HepG2 (cell line): ENCODE results near the gene LINGO3. TPM values are rescaled to one million over a fixed set of nuclear protein-coding genes. Genes with fewer than 3 reads are reported as not detected.

Experiments used
- BCL6 ChIP-seq: IDR thresholded peaks from 2 replicates; pipeline ENCODE4 v1.6.1; 2016; ENCODE audit warnings: missing genetic modification reagents, missing compliant biosample characterization
- KAT7 ChIP-seq: IDR thresholded peaks from 2 replicates; pipeline ENCODE4 v1.6.1; 2018; ENCODE audit warnings: borderline replicate concordance, missing compliant biosample characterization
- NFIC ChIP-seq: IDR thresholded peaks from 2 replicates; pipeline ENCODE4 v1.6.1; 2012; ENCODE audit warnings: mild to moderate bottlenecking, low read length, inconsistent platforms
- NONO ChIP-seq, 2 experiments: fragments of 450-650 bp in 1 of 2; sonication (generic) in 1 of 2; formaldehyde crosslinking in 1 of 2; IDR thresholded peaks in 1 of 2; conservative IDR thresholded peaks in 1 of 2; 2 replicates each; pipeline versions ENCODE4 v1.6.1 to v1.8.0; 2017 to 2022; ENCODE audit warnings: mild to moderate bottlenecking in 1 of 2, missing genetic modification reagents in 1 of 2, moderate library complexity in 1 of 2
- POGZ ChIP-seq: sonication (generic); formaldehyde crosslinking; IDR thresholded peaks from 2 replicates; pipeline ENCODE4 v1.4.0; 2020; ENCODE audit warnings: mild to moderate bottlenecking, missing genetic modification reagents
- SCMH1 ChIP-seq: sonication (generic); formaldehyde crosslinking; IDR thresholded peaks from 2 replicates; pipeline ENCODE4 v1.9.0; 2021; ENCODE audit warnings: missing genetic modification reagents, mild to moderate bottlenecking, borderline replicate concordance
- U2AF2 ChIP-seq: fragments of 200-400 bp; formaldehyde crosslinking; IDR thresholded peaks from 2 replicates; pipeline ENCODE4 v1.6.1; 2017; ENCODE audit warnings: low read depth, mild to moderate bottlenecking, low read length
- ZC3H13 ChIP-seq: sonication (generic); formaldehyde crosslinking; IDR thresholded peaks from 2 replicates; pipeline ENCODE4 v1.8.1; 2023; ENCODE audit warnings: mild to moderate bottlenecking, missing genetic modification reagents, moderate library complexity
- ZFX ChIP-seq: sonication (generic); formaldehyde crosslinking; IDR thresholded peaks from 2 replicates; pipeline ENCODE4 v1.4.0; 2020; ENCODE audit warnings: mild to moderate bottlenecking, low read depth, missing genetic modification reagents, moderate library complexity
- ZMYM4 ChIP-seq: sonication (generic); formaldehyde crosslinking; IDR thresholded peaks from 2 replicates; pipeline ENCODE4 v1.8.1; 2023; ENCODE audit warnings: mild to moderate bottlenecking, missing genetic modification reagents
- ZNF207 ChIP-seq: fragments of 450-650 bp; IDR thresholded peaks from 2 replicates; pipeline ENCODE4 v1.6.1; 2016; ENCODE audit warnings: antibody characterized with exemption, borderline replicate concordance
- ZSCAN21 ChIP-seq: sonication (generic); formaldehyde crosslinking; IDR thresholded peaks from 2 replicates; pipeline ENCODE4 v1.8.0; 2022; ENCODE audit warnings: mild to moderate bottlenecking, missing genetic modification reagents, moderate library complexity, borderline replicate concordance
- polyA plus RNA-seq, 8 experiments: library from polyadenylated mRNA; depleted of rRNA in 3 of 8; stranded (reverse) in 7 of 8; unstranded in 1 of 8; fragments of >200 nt; fragmentation: Illumina TruSeq in 4 of 8; extraction: Trizol in 4 of 8; gene quantifications; 2 replicates each; pipeline versions ENCODE4 v1.2.1 to v1.2.3, GENCODE V29; 2011 to 2016; ENCODE audit warnings: low read depth in 4 of 8, missing spikeins in 1 of 8, mixed read lengths in 1 of 8; ENCODE audit not compliant: insufficient read depth in 1 of 8
- total RNA-seq, 5 experiments: library from RNA; depleted of rRNA; stranded (reverse); fragments of >200 nt; fragmentation: Illumina TruSeq; extraction: Trizol; gene quantifications; 2 replicates each; pipeline ENCODE4 v1.2.3, GENCODE V29; 2016; ENCODE audit warnings: low read depth in 1 of 5
- TF ChIP-seq, protein P1 (sequence below): sonication (generic); formaldehyde crosslinking; IDR thresholded peaks from 2 replicates; pipeline ENCODE4 v1.8.0; 2022; ENCODE audit warnings: missing genetic modification reagents, low read depth, mild to moderate bottlenecking, borderline replicate concordance
- TF ChIP-seq, protein P2 (sequence below): sonication (generic); formaldehyde crosslinking; IDR thresholded peaks from 2 replicates; pipeline ENCODE4 v1.9.0; 2021; ENCODE audit warnings: missing genetic modification reagents, mild to moderate bottlenecking, borderline replicate concordance
- TF ChIP-seq, protein P3 (sequence below), 2 experiments: fragments of 450-650 bp in 1 of 2; sonication (generic) in 1 of 2; formaldehyde crosslinking in 1 of 2; IDR thresholded peaks; 2 replicates each; pipeline versions ENCODE4 v1.6.1 to v1.8.0; 2016 to 2022; ENCODE audit warnings: antibody characterized with exemption in 1 of 2, mild to moderate bottlenecking in 1 of 2, missing genetic modification reagents in 1 of 2
- TF ChIP-seq, protein P4 (sequence below): sonication (generic); formaldehyde crosslinking; IDR thresholded peaks from 2 replicates; pipeline ENCODE4 v1.8.1; 2023; ENCODE audit warnings: mild to moderate bottlenecking, missing genetic modification reagents

Gene LINGO3
- total and polyA plus RNA-seq, 2 of the 13 experiments (the other 11 are each of a cell fraction or from before 2014, with no cell fraction given), result not detected

DNA sequence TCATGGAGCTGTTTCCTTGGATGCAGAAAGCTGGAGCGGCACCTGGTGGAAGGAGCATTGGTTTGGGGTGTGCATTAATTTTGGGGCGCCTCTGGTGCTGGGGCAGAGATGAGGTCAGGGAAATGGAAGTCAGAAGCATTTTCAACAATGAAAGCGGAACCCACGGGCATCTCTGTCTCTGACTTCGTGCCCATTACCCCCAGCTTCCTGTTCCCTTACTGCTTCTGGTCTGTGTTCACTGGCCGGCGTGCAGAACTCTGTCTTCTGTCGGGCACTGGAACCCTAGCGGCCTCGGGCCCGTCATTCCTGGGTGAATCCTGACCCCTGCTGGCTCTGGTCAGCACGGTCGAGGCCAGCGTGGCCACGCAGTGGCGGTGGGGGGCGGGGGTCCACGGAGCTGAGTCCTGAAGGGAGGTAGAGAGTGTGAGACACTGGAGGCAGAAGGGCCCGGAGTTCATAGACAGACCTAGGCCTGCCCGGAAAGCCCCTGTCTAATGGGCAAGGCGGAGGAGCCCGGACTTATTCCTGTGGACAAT lies 7.9 kb upstream of the LINGO3 start (continued):
- TF ChIP-seq SCMH1 (CRISPR knock-in tag) (no peak), BCL6 (CRISPR knock-in tag) (0 out of 2 replicates have a peak, but pooled peaks have one; percentile 14), ZSCAN21 (CRISPR knock-in tag) (peak; percentile 86; the same call in 1 of the 2 replicates), ZFX (CRISPR knock-in tag) (peak; percentile 57), NONO (IDR thresholded peaks at IDR 0.05) (no peak), NONO (CRISPR knock-in tag; conservative IDR thresholded peaks at IDR 0.05) (no peak; the same call in 1 of the 2 replicates), KAT7 (CRISPR knock-in tag) (0 out of 2 replicates have a peak, but pooled peaks have one; percentile 37), ZC3H13 (CRISPR knock-in tag) (no peak), POGZ (CRISPR knock-in tag) (no peak), ZNF207 (no peak), NFIC (no peak), U2AF2 (no peak), ZMYM4 (CRISPR knock-in tag) (peak; percentile 74; the same call in 1 of the 2 replicates)
- TF ChIP-seq, protein P1, sequence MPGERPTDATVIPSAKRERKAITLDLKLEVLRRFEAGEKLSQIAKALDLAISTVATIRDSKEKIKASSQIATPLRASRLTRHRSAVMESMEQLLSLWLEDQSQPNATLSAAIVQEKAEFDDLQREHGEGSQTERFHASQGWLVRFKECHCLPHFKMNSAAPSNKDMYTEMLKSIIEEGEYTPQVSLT (CRISPR knock-in tag), result no peak; the same call in 1 of the 2 replicates
- TF ChIP-seq, protein P2, sequence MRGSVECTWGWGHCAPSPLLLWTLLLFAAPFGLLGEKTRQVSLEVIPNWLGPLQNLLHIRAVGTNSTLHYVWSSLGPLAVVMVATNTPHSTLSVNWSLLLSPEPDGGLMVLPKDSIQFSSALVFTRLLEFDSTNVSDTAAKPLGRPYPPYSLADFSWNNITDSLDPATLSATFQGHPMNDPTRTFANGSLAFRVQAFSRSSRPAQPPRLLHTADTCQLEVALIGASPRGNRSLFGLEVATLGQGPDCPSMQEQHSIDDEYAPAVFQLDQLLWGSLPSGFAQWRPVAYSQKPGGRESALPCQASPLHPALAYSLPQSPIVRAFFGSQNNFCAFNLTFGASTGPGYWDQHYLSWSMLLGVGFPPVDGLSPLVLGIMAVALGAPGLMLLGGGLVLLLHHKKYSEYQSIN (CRISPR knock-in tag), result no peak
- TF ChIP-seq, protein P3, sequence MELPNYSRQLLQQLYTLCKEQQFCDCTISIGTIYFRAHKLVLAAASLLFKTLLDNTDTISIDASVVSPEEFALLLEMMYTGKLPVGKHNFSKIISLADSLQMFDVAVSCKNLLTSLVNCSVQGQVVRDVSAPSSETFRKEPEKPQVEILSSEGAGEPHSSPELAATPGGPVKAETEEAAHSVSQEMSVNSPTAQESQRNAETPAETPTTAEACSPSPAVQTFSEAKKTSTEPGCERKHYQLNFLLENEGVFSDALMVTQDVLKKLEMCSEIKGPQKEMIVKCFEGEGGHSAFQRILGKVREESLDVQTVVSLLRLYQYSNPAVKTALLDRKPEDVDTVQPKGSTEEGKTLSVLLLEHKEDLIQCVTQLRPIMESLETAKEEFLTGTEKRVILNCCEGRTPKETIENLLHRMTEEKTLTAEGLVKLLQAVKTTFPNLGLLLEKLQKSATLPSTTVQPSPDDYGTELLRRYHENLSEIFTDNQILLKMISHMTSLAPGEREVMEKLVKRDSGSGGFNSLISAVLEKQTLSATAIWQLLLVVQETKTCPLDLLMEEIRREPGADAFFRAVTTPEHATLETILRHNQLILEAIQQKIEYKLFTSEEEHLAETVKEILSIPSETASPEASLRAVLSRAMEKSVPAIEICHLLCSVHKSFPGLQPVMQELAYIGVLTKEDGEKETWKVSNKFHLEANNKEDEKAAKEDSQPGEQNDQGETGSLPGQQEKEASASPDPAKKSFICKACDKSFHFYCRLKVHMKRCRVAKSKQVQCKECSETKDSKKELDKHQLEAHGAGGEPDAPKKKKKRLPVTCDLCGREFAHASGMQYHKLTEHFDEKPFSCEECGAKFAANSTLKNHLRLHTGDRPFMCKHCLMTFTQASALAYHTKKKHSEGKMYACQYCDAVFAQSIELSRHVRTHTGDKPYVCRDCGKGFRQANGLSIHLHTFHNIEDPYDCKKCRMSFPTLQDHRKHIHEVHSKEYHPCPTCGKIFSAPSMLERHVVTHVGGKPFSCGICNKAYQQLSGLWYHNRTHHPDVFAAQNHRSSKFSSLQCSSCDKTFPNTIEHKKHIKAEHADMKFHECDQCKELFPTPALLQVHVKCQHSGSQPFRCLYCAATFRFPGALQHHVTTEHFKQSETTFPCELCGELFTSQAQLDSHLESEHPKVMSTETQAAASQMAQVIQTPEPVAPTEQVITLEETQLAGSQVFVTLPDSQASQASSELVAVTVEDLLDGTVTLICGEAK (IDR thresholded peaks at IDR 0.05), result no peak
- TF ChIP-seq, protein P3 (CRISPR knock-in tag; IDR thresholded peaks at IDR 0.05), result no peak
- TF ChIP-seq, protein P4, sequence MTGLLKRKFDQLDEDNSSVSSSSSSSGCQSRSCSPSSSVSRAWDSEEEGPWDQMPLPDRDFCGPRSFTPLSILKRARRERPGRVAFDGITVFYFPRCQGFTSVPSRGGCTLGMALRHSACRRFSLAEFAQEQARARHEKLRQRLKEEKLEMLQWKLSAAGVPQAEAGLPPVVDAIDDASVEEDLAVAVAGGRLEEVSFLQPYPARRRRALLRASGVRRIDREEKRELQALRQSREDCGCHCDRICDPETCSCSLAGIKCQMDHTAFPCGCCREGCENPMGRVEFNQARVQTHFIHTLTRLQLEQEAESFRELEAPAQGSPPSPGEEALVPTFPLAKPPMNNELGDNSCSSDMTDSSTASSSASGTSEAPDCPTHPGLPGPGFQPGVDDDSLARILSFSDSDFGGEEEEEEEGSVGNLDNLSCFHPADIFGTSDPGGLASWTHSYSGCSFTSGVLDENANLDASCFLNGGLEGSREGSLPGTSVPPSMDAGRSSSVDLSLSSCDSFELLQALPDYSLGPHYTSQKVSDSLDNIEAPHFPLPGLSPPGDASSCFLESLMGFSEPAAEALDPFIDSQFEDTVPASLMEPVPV (CRISPR knock-in tag), result no peak
